OCI-LY1 (cell line): ENCODE data around the gene BNIP2.

ENCODE experiments used
- EZH2 ChIP-seq: fragments of 200-600 bp; sonication (generic), shearing (Covaris generic); IDR thresholded peaks from 2 replicates; pipeline ENCODE4 v1.8.0; 2017; ENCODE audit warnings: borderline replicate concordance, mixed run types, mild to moderate bottlenecking, antibody characterized with exemption, low read length, moderate library complexity, mixed read lengths
- TF ChIP-seq, protein P1 (sequence below): fragments of 200-600 bp; sonication (generic), shearing (Covaris generic); IDR thresholded peaks from 2 replicates; pipeline ENCODE4 v1.5.1; 2017; ENCODE audit warnings: mild to moderate bottlenecking, antibody characterized with exemption, low read length, moderate library complexity, mixed read lengths

DNA sequence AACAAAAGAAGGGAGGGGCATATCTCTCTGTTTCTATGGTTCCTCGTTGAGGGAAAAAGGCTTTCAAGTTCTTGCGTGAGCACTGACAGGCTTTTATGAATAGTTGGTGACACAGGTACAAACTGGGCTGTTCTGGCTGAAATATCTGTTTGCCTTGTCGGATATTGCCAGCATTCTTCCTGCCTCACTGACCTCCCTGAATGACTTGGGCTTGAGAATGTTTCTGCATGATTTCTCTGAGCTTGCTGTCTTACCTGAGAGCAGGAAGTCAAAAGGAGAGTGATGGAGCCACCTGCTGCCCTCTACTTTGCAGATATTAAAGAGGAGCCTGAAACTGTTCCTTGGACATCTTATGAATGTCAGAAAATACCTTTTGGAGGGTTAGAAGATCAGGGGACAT lies 72.7 kb downstream of the BNIP2 start:
- TF ChIP-seq, protein P1, sequence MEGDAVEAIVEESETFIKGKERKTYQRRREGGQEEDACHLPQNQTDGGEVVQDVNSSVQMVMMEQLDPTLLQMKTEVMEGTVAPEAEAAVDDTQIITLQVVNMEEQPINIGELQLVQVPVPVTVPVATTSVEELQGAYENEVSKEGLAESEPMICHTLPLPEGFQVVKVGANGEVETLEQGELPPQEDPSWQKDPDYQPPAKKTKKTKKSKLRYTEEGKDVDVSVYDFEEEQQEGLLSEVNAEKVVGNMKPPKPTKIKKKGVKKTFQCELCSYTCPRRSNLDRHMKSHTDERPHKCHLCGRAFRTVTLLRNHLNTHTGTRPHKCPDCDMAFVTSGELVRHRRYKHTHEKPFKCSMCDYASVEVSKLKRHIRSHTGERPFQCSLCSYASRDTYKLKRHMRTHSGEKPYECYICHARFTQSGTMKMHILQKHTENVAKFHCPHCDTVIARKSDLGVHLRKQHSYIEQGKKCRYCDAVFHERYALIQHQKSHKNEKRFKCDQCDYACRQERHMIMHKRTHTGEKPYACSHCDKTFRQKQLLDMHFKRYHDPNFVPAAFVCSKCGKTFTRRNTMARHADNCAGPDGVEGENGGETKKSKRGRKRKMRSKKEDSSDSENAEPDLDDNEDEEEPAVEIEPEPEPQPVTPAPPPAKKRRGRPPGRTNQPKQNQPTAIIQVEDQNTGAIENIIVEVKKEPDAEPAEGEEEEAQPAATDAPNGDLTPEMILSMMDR = peak; percentile 25; the same call in 1 of the 2 replicates
- no peak for TF ChIP-seq EZH2
